SK-MEL-5 (cell line): ENCODE results near the gene PARS2. TPM values are rescaled to one million over a fixed set of nuclear protein-coding genes. Genes with fewer than 3 reads are reported as not detected.

ENCODE experiments used
- DNase-seq: peaks from one replicate; pipeline ENCODE4 v3.0.0-alpha.2; 2016; ENCODE audit warnings: low read depth, low spot score
- in situ Hi-C: cut with HindIII; loops from 2 replicates; pipeline ENCODE4 v1.10.0; 2016; ENCODE audit warnings: low sequenced_read_pairs, high pct_unique_total_duplicates, low pct_unique_long_range_greater_than_20kb
- total RNA-seq: library from RNA; depleted of rRNA; stranded (reverse); fragments of >200 nt; shearing (Covaris generic); gene quantifications from 2 replicates; pipeline ENCODE4 v1.2.3, GENCODE V29; 2014

The PARS2 gene
- total RNA-seq, 1 experiment from 2014 or later, result 7.3 TPM

DNA sequence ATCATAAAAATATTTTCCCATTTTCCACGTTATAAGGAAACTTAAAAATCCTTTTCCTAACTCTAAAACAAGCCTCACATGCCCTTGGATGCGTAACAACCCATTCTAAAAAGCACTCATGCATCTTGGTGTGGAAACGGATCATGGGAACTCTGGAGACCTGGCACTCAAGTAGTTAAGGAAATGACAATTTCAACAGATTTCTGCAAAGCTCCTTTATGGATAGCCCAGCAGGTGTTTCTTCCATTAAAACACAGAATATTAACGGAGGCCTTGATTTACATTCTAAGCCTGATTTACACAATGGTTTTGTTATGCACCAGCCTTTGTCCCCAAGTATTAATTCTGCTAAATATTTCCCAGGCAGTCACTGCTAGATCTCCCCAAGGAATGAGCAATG is 12.9 kb downstream of the PARS2 start:
- in situ Hi-C loops, result no loop called here
- no peak for DNase-seq

DNA sequence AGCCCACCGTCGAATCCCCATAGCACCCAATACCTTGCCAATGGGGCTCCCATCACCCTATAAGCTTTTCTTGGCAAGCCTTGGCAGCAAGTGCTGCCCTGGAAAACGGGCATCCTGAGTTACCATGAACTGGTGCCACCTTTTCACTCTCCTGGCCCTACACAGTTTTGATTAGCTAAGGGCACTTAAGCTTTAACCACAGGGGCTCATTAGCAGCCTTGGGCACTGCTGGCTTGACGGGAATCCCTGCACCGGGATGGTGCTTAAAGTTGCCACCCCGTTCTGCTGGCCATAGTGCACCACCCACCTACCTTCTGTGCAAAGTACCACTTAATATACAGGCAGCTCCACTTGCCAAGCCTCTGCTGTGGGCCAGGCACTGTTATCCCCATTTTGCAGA is 13.7 kb downstream of the PARS2 start:
- DNase-seq, result no peak
- in situ Hi-C loops, result no loop called here

DNA sequence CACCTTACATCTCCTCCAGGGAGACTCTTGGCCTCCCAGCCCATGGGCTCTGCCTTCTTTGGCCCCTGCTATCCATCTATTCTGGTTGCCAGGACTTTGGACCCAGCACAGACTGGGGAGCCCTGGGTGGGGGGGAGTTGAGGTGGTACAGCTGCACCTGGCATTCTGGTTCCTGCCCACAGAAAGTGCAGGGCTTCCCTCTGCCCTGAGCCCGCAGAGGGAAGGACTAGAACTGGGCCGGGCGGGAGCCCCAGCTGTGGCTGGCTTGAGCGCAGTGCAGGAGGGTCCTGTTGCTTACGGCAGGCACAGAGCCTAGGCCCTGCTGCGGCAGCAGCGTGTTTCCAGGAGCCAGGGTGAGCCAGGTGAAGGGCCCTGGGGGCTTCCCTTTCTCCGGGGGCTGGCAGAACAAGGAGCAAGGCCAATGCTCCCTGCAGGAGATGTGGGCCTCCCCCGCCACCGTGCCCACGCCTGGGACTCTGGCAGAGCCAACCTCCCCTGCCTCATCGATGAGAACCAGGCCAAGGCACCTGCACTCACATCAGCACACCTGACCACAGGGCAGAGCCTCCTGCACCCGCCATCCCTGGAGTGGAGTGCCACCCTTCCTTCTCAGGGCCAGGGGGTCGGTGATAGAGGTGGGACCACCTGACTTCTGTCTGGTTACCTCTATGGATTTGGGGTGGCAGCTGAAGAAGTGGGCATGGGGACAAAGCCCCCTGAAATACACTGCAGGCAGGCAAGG is 16.1 kb downstream of the PARS2 start:
- in situ Hi-C loops, result no loop called here
- DNase-seq, result no peak

DNA sequence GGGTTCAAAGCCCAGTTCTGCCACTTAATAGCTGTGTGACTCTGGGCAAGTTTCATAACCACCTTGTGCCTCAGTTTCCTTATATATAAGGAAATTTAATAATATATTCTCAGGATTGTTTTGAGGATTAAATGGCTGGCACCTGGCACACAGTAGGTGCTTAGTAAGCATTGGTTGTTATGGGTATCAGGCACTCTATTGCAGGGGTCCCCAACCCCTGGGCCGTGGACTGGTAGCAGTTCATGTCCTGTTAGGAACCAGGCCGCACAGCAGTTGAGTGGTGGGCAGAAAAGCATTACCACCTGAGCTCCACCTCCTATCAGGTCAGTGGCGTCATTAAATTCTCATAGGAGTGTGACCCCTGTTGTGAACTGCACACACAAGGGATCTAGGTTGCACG is 18.5 kb downstream of the PARS2 start:
- no peak for DNase-seq
- in situ Hi-C loops, result no loop called here

DNA sequence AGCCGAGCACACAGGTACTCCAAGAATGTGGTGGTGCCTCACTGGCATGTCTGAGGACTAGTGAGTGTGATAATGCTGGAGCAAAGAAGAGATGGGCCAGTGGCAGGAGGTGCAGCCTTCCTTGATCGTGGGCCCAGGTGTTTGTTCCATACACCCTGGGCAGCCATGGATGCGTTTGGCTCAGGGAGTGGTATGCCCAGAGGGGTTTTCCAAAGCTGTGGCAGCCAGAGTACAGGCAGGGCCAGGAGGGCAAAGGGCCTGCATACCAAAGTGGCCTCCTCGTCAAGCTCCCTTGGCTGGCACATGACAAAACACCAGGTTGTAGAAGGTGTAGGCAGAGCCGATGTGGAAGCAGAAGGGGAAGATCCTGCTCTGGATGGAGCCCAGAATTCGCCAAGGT is 19.0 kb downstream of the PARS2 start:
- no peak for DNase-seq
- in situ Hi-C loops, result no loop called here

DNA sequence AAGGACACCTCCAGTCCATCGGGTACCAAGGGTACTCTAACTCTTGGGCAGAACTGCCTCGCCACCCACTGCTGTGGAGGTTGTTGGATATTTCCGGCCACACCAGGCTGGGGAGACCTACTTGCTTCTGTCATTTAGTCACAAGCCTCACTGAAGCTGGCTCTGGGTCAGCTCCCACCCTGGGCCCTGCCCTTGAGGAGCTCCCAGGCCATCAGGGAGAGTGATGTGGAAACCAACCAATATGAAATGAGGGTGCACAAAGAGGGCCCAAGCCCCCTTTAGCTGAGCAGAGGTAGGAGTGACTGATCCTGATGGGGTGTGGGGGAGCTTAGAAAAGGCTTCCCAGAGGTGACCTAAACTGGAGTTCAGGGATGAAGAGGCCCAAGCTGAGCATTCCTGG is 19.6 kb downstream of the PARS2 start:
- in situ Hi-C loops, result no loop called here

DNA sequence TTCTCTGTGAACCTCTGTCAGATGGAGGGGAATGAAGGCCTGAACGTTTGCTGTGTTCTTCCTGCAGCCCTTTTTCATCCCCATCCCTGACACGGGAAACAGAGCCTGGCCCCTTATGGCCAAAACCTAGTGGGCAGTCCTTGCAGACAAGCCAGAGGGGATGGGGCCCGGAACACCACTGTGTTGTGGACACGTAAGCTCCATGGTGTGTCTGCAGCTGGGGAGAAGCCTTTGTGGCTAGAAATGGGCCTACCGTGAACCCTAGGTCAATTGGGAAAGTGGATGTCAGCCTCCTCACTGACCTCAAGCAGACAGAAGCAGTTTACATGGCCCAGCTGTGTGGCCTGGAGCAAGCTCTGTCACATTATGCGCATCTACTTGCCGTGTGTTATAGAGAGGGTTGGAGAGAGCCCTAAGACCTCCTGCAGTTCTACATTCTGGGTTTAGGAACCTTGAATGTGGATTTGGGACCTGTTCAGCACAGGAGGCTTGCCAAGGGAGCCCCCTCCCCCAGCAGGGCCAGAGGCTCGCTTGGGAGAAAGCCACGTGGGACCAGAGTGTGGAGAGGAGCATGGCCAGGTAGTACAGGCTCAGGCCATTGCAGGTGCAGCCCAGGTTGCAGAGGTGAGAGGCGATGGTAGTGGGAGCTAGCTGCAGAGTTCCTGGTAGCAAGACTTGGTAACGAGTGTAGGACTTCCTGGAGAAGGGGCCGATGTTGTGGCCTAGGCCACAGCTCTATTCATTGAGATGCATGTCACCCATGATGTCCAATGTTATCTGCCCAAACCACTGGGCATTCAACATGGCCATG is 20.7 kb downstream of the PARS2 start:
- in situ Hi-C loops, result no loop called here

More for the DNA sequence above, 19.6 kb downstream of the PARS2 start:
- no peak for DNase-seq

DNA sequence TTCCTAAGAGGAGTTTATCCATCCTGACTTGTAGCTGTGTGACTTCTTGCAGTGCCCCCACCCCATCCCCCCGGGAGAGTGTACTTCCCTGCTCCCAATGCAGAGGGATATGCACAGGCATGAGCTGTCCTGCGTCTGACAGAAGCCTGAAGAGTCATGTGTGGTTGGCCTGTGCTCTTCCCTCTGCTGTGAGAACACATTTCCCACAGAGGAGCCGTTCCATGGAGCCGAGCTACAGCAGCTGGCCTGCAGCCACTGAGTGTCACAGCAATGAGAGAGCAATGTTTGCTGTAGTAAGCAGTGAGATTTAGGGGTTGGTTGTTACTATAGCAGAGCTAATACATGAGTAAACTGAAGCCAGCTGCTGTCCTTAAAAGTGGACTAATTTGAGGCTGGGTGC is 22.0 kb downstream of the PARS2 start:
- in situ Hi-C loops, result no loop called here

More for the DNA sequence above, 20.7 kb downstream of the PARS2 start:
- no peak for DNase-seq

DNA sequence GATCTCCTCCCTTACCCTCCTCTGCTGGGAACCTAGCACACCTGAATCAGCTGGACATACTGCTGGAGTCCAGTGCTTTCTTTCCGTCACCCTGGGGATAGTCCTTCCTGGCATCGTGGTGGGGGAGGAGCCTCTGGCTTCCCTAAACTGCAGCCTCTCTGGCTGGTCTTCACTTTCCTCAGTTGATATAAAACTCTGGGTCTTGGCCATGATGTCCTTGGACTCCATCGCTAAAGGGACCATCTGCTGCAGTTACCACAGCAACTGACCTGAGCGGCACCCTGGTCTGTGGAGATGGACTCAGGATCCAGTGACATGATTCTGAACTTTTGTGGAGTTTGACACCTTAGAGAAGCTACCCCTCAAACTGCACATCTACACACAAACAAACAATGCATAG is 22.8 kb downstream of the PARS2 start:
- in situ Hi-C loops, result no loop called here
- no peak for DNase-seq

More for the DNA sequence above, 22.0 kb downstream of the PARS2 start:
- DNase-seq, result no peak

DNA sequence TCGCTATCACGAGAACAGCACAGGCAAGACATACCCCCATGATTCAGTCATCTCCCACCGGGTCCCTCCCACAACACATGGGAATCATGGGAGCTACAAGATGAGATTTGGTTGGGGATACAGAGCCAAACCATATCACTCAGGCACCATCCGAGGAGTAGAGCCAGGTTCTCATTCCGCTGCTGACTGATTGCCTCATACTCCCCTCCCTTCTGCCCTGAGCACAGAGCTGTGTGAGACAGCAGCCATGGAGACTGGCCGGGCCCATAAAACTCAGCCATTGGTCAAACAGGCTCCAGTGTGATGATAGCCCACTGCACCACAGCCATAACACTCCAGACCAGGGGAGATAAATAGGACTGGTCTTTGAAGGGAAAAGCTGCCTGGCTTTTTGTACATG is 26.1 kb downstream of the PARS2 start:
- DNase-seq, result no peak
- in situ Hi-C loops, result no loop called here

DNA sequence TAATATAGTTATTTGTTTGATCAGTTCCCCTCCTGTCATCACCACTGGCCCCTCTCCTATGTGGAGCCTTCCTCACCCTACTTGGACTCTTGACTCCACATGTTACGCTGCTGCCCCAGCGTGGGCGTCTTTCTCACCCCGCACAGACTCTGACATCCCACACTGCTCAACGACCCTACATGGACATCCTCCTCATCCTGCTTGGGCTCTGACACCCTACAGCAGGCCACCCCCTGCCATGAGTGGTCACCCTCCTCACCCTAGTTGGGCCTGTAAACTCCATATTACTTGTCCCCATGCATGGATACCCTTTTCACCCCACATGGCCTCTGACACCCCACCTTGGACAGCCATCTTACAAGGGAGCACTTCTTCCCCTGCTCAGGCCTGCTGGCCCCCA is 27.6 kb downstream of the PARS2 start:
- DNase-seq, result no peak
- in situ Hi-C loops, result no loop called here

DNA sequence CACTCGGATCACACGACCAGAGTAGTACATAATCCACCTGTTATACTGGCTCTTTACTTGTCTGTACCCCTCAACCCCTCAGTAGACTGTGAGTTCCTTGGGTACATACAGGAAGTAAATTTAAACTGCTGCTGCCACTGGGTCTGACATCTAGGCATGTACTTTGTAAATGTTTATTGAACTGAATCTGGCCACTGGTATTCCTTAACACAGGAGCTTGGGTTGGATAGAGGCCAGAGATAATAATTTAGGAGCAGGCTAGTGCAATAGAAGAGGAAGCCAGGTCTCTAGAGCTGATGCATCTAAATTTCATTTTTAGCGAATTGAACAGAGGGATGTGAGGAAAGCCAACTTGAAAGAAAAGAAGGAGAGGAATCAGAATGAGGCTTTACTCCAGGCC is 36.3 kb downstream of the PARS2 start:
- no peak for DNase-seq
- in situ Hi-C loops, result no loop called here

DNA sequence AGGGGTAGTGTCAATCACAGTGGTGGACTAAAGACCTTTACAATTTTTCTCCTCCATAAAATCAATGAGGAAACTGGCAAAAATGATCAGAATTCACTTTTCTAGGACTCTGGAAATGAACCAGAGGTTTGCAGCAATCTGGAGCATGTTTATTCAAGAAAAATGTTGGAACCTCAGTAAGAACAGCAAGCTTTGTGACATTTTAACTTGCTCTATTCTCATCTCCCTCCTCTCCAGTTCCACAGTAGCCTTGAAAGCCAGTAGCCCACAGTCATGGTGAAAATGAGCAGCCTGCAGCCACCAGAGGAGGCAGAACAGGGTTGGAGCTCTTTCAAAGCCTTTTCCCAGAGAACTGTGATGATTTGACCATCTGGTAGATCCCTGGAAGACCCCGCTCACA is 39.6 kb downstream of the PARS2 start:
- in situ Hi-C loops, result no loop called here
- DNase-seq, result no peak

DNA sequence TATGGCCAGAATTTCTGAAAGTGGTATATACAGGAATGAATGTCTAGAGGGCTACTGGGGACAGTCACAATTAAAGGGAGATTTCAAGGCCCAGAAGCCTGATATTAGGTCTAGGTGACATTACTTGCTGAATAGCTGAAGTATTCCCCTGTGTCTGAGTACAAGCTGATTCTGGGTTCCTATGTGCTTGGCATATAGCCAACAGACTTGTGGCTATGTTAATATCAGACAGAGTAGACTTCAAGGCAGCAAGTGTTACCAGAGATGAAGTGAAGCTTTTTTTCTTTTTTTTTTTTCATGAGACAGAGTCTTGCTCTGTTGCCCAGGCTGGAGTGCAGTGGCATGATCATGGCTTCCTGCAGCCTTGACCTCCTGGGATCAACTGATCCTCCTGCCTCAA is 40.3 kb downstream of the PARS2 start:
- in situ Hi-C loops, result no loop called here
- DNase-seq, result no peak

DNA sequence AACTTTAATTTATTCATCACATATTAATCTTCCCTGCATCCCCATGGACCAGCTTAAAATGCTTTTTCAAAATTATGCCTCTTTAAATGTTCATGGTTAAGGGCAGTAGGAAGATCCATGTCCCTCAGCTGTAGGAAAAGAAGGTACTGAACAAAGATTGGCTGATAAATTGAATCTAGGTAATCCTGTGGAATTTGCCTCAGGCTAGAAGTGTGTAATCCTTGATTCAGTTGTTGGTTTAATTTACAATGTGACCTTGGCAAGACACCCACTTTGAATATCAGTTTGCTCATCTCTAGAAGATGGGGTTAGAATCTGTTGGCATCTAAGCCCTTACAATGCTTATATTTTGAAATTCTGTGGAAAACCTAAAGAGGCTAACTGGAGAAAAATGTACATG is 42.6 kb downstream of the PARS2 start:
- no peak for DNase-seq
- in situ Hi-C loops, result no loop called here

DNA sequence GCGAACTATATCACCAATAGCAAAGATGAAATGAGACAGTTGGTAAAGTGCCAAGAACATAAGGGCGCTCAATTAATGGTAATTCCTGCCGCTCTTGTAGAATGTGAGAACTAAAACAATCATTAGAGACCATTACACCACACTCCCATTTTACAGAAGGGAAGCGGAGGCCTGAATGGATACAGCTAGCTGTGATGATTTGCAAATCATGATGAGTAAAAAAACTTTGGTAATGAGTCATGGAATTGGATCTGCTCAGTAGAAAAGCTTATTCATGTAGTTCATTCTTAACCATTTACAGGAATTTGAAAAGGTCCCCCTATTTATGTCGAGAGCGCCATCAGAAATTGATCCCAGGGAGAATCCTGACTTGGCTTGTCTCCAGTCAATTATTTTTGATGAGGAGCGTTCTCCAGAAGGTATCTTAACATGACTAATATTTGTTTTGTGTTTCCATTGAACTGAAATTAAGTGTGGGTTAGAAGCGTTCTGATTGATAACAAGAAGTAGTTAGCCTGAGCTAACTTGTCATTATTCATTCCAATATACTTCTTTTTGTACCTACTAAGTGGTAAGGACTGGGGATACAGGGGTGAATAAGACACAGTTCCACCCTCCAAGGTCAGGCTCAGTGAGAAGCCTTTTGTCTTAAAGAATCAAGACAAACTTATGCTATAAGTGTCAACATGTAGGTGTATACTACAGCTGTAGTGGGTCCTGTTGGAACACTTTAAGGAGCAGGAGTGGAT is 47.9 kb downstream of the PARS2 start:
- DNase-seq, result no peak
- in situ Hi-C loops, result no loop called here

DNA sequence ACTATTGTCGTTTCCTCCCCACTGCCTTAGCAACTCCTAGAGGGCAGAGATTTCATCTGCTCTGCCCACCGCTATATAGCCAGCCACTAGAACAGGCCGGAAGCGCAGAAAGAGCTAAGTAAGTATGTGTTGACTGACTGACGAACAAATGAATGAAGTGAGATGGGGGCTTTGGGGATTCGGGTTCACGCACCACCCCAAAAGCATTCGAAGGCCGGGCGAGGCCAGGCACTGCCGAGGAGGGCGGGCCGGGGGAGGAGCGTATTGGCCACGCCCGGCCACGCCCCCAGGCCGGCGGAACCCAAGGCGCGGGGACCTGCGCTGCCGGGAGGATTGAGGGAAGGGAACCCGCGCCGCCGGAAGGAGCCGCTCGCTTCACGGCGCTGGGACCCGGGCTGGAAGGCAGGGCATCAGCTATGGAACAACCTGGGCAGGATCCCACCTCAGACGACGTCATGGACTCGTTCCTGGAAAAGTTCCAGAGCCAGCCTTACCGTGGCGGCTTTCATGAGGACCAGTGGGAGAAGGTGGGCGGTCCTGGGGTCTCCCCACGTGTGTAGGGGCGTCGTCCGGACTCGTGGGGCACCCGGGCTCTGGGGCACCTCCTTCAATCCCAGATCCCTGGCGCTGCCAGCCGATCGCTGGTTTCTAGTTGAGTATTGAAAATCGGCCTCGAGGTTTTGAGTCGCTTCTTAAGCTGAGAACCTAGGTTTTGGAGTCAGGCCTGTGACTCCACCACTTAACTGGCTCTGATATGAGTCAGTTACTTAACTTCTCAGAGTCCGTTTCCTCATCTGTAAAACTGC is 48.6 kb downstream of the PARS2 start, which contains the start of gene TTC4:
Gene TTC4 (plus strand): TSS at position 369 of the 806 bp plus-strand sequence. CDS start 48 bp downstream, at position 417.
- in situ Hi-C loops, result no loop called here
- DNase-seq, result peak; percentile 72
